Hindlimb muscle (tissue), 1 donor: ENCODE measurements around the gene CASK. TPM values are rescaled to one million over a fixed set of nuclear protein-coding genes. Genes with fewer than 3 reads are reported as not detected.

ENCODE experiments used
- DNase-seq: peaks from one replicate; pipeline ENCODE4 v3.0.0-alpha.2; 2013
- polyA plus RNA-seq: library from polyadenylated mRNA; unstranded; fragments of 120-200 nt; gene quantifications from one replicate; pipeline ENCODE4 v1.2.1, GENCODE V29; 2013; ENCODE audit not compliant: insufficient read length

CASK gene
- polyA plus RNA-seq, 1 donor: 23.6 TPM

- no peak for DNase-seq
These were observed 10.4 kb downstream of the CASK start for GRCh38 chrX:41912923-41913322.

GRCh38 chrX:41909068-41909467, 14.3 kb downstream of the CASK start:
- DNase-seq: no peak

DNA sequence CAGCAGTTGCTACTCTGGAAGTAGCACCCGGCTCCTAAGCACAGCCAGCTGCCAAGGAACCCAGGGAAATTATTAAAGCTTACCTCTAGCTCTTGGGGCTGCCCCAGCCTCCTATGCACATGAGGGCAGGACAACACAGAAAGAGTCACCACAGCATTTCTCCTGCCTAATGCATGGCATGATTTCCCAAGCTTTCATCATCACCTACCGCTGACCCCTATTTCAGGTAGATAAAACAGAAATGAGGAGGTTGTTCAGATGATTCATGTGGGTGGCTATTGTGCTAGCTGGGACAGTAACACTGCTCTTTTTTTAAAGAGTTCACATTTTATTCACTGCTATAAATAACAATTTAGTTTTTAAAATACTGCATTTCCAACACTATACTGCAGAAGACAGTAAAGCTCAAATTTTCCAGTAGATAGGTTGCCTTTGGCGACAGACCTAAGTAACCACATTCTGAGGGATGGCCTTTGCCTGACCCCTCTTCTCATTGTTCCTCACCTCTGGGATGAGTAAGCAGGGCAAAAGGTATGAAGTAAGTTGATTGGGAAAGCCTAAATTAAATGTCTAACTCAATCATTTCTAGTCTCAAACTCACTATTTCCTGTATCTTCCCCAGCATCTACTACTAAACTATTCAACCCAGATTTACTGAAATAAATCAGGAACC, 16.7 kb downstream of the CASK start:
- DNase-seq: no peak

GRCh38 chrX:41903544-41903943, 19.8 kb downstream of the CASK start:
- DNase-seq: no peak

DNA sequence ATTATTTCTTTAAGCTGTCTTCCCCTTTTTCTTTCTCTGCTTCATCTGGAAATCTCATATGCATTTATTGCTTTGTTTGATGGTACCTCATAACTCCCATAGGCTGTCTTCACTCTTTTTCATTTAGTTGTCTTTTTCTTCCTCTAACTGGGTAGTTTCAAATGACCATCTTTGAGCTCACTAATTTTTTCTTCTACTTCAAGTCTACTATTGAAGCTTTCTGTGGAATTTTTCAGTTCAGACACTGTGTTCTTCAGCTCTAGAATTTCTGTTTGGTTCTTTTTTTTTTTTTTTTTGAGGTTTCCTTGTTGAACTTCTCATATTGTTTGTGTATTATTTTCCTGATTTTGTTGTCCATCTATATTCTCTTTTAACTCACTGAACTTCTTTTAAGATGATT, 23.0 kb downstream of the CASK start:
- DNase-seq: no peak

- DNase-seq: no peak
These were observed 27.5 kb downstream of the CASK start for GRCh38 chrX:41895826-41896225.

GRCh38 chrX:41890026-41890423, 33.3 kb downstream of the CASK start:
- no peak for DNase-seq

- no peak for DNase-seq
These were observed 33.9 kb downstream of the CASK start for GRCh38 chrX:41889317-41890025.

DNA sequence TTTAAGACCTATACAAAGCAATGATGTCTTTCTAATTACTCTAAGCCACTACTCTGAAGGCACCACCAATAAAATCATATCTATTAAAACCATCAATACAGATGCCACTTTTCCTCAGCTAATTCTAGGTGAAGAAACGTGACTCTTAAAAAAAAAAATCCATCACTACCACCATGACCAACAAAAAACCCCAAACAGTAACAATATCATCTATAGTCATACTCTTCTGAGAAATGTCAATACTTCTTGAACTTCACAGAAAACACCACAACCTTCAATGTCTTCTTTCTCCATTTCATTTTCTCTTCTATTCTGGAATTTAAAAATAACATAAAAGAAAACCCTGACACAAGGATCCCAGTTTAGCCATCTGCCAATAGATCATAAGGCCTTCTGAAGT, 35.7 kb downstream of the CASK start:
- DNase-seq: no peak

DNA sequence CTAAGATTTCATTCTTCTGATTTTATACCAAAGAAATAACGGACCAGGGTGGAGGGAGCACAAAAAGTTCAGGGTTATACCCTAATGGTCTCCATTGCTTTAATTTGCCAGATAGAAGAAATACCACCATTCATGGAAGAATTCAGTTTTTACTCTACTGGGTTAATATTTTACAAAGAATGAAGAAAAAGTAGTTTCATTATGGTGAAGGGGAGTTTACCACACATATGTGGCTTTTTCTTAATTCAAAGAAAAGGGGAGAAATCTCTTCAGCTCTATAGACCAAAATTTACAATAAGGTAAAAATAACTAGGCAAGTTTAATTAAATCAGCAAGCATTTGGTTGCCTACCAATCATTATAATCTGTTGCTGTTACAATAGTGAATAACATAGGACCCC, 37.6 kb downstream of the CASK start:
- no peak for DNase-seq

- no peak for DNase-seq
These were observed 42.2 kb downstream of the CASK start for GRCh38 chrX:41881166-41881565.

- no peak for DNase-seq
These were observed 46.2 kb downstream of the CASK start for GRCh38 chrX:41877167-41877566.

DNA sequence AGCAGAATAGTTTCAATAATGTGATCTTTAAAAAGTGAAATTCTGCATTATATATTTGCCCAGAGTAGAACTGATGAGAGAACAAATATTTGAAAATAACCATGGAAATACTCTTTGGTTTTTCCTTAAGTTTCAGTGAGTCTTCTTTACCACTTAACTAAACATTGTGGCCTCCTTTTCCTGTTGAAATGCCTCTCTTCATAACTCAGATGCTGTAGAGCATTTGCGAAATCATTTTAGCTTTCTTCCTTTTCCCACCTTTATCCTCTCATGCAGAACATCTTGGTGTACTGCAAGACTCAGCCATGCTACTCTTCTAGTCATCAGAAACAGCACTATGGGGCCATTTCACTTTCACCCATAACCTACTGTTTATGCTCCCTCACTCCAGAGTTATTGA, 48.2 kb downstream of the CASK start:
- no peak for DNase-seq

GRCh38 chrX:41870719-41871151, 52.6 kb downstream of the CASK start:
- DNase-seq: no peak

DNA sequence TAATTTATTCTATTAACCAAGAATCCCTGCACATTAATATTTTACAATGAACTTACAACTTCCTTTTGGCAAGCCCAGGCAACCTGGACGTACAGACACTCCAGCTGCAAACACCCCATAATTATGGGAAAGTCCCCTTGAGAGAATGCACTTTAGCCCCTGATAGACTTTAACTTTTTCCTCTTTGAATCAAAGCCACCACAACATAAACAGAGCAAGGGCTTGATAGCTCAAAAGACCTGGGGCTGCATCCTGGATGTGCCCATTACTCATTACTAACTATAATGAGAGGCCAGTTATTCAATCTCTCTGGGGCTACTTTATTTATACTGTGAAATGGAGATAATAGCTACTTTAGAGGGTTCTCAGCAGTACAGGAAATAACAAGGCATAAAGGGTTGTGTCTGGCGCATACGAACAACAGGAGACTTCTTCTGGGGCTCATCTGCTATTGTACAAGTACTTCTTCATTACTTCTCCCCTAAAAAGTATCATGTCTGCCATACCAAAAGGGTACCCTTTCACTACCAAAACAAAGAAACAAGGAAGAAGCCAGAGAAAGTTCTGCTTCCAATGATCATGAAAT, 54.9 kb downstream of the CASK start:
- DNase-seq: no peak

GRCh38 chrX:41863343-41864203, 59.8 kb downstream of the CASK start:
- no peak for DNase-seq

DNA sequence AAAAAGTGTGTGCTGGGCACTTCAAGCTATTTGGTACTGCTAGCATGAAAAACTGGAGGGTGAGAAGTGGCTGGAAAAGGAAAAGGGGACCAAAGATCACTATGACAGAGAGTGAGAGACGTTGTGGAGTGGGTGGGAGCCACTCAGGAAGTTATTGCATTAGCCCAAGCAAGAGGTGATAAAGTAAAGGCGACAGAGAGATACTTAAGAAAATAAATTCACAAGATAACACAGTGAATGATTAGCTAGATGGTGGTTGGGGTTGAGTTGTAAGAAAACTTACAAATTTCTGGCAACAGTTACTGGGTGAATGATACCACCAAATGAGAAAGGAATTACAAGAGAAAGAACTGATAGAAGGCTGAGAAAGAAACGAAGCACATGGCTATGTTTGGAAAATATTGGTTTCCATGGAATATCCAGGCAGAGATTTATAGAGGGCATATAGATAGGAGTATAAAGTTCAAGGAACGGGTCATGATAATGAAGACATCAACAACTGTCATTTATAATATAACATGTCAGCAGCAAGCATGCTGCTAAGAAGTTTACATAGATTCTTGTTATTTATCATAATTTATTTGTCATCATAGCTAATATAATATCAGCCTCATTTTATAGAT, 60.7 kb downstream of the CASK start:
- DNase-seq: no peak

DNA sequence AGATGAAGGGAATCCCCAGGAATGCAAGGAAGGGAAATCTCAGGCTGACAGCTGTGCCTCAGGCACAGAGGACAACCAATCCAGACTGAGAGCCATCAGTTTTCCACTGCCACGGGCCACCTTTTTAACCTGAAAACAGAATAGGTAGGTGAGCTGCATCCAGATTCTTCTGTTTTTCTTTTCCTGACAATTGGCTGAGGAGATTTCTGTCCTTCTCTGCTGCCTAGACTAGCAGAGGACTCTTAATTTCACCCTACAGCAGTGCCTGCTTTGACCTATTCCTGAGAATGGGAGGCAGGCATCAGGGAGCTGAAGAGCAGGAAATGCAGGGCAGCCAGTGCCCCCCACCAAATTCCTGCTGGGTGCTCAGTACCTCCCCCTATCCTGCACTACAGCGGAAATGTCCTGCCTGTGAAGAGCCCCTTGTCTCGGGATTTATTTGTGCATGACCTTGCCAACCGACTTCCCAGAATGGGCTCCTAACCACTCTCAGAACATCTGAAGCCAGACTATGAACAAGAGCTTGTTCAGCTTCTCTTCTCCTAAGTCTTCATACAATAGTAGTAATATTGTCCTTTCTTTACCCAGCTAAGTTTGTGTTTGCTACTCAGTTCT, 65.1 kb downstream of the CASK start:
- DNase-seq: no peak

DNA sequence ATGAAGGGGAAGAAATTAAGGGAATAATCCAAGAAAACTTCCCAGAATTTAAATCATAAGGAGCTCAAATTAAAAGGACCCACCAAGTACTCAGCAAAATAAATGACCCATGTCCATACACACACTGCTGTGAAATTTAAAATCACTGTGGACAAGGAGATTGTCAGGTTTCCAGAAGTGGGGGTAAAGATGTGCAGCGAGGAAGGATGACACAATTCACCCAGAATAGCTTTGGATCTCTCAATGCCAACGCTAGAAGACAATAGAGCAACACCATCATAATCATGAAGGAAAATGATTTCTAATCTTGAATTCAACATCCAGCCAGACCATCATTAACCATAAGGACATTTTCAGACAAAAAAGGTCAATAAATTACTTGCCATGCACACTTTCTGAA, 65.7 kb downstream of the CASK start:
- DNase-seq: no peak

GRCh38 chrX:41846714-41847113, 76.6 kb downstream of the CASK start:
- DNase-seq: no peak

DNA sequence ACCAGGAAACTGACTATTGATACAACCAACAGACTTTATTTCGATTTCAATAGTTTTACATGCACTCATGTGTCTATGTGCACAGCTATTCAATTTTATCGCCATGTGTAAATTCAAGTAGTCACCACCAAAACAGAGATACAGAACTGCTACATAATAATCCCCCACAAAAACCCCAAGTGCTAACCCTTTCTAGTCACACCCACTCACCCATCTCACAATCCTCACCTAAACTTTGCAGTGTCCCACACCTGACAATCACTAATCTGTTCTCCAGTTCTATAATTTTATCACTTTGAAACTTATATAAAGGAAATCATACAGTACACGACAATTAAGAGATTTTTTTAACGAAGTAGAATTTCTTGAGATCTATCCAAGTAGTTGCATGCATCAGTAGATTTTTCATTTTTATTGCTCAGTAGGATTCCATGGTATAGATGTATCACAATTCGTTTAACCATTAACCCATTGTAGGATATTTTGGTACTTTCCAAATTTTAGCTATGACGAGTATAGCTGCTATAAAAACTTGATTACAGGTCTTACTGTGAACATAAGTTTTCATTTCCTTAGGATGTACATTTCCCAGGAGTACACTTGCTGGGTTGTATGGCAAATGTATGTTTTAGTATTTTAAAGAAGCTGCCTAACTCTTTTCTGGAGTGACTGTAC, 85.9 kb downstream of the CASK start:
- no peak for DNase-seq

- no peak for DNase-seq
These were observed 94.5 kb downstream of the CASK start for GRCh38 chrX:41828826-41829225.
